HG03139 (cell line): ENCODE results near the gene ARHGEF7.
"Not testable (repeated sequence)": the region's sequence is repeated elsewhere in the genome, so short reads cannot be mapped to it uniquely, and the experiment has no call there.

ENCODE experiments used
- ATAC-seq: cut with Tn5 transposase; IDR thresholded peaks from one replicate; pipeline ENCODE4 v1.9.1; 2021; ENCODE audit not compliant: unreplicated experiment

The ARHGEF7 gene

GRCh38 chr13:111248822-111249221 is 133.7 kb downstream of the ARHGEF7 start:
- ATAC-seq = no peak

- no peak for ATAC-seq
These were observed 134.7 kb downstream of the ARHGEF7 start for GRCh38 chr13:111249637-111250360.

- ATAC-seq = no peak
These were observed 136.7 kb downstream of the ARHGEF7 start for GRCh38 chr13:111251646-111252445.

- ATAC-seq = no peak
These were observed 137.6 kb downstream of the ARHGEF7 start for GRCh38 chr13:111252446-111253364.

- no peak for ATAC-seq
These were observed 138.3 kb downstream of the ARHGEF7 start for GRCh38 chr13:111253365-111253872.

- ATAC-seq = no peak
These were observed 140.2 kb downstream of the ARHGEF7 start for GRCh38 chr13:111255228-111255790.

GRCh38 chr13:111256458-111256857 is 141.3 kb downstream of the ARHGEF7 start:
- no peak for ATAC-seq

- no peak for ATAC-seq
These were observed 141.8 kb downstream of the ARHGEF7 start for GRCh38 chr13:111256946-111257345.

- ATAC-seq = not testable (repeated sequence)
These were observed 142.8 kb downstream of the ARHGEF7 start for GRCh38 chr13:111257899-111258298.

- ATAC-seq = no peak
These were observed 143.5 kb downstream of the ARHGEF7 start for GRCh38 chr13:111258637-111259036.

- ATAC-seq = no peak
These were observed 143.9 kb downstream of the ARHGEF7 start for GRCh38 chr13:111259058-111259457.

- no peak for ATAC-seq
These were observed 146.2 kb downstream of the ARHGEF7 start for GRCh38 chr13:111261326-111261725.

- ATAC-seq = no peak
These were observed 147.2 kb downstream of the ARHGEF7 start for GRCh38 chr13:111262281-111262680.

GRCh38 chr13:111262715-111263114 is 147.6 kb downstream of the ARHGEF7 start:
- ATAC-seq = no peak

- no peak for ATAC-seq
These were observed 148.5 kb downstream of the ARHGEF7 start for GRCh38 chr13:111263566-111263965.

- ATAC-seq = no peak
These were observed 150.0 kb downstream of the ARHGEF7 start for GRCh38 chr13:111265006-111265700.

- no peak for ATAC-seq
These were observed 150.6 kb downstream of the ARHGEF7 start for GRCh38 chr13:111265701-111266035.

GRCh38 chr13:111267205-111267604 is 152.1 kb downstream of the ARHGEF7 start:
- ATAC-seq = no peak

GRCh38 chr13:111267784-111268183 is 152.7 kb downstream of the ARHGEF7 start:
- no peak for ATAC-seq

GRCh38 chr13:111269508-111269907 is 154.4 kb downstream of the ARHGEF7 start:
- no peak for ATAC-seq
